Spleen (tissue), 11 donors: Measurements from ENCODE around the gene XRCC3. TPM values are rescaled to one million over a fixed set of nuclear protein-coding genes. Genes with fewer than 3 reads are reported as not detected.

Experiments
- DNase-seq: peaks from one replicate; pipeline ENCODE4 v3.0.0-alpha.2; 2020
- H3K27ac ChIP-seq, 8 donors: fragments of 200-600 bp; sonication (generic) in 7 of 8; 1 replicate in 4 of 8; 2 replicates in 4 of 8; pipeline versions ENCODE4 v1.5.0 to v1.8.0; 2016 to 2021; ENCODE audit warnings: inconsistent platforms in 4 of 8, mild to moderate bottlenecking in 4 of 8, moderate library complexity in 1 of 8
- H3K27me3 ChIP-seq, 7 donors: fragments of 200-600 bp; sonication (generic) in 6 of 7; replicated peaks in 1 of 7; 1 replicate in 4 of 7; 2 replicates in 3 of 7; pipeline versions ENCODE4 v1.5.0 to v1.8.0; 2016 to 2021; ENCODE audit warnings: inconsistent platforms in 3 of 7, mild to moderate bottlenecking in 1 of 7
- H3K36me3 ChIP-seq, 6 donors: fragments of 200-600 bp; sonication (generic) in 5 of 6; 1 replicate in 4 of 6; 2 replicates in 2 of 6; pipeline versions ENCODE4 v1.5.0 to v1.8.0; 2016 to 2021; ENCODE audit warnings: inconsistent platforms in 2 of 6
- H3K4me1 ChIP-seq, 6 donors: fragments of 200-600 bp; sonication (generic) in 5 of 6; 1 replicate in 3 of 6; 2 replicates in 3 of 6; pipeline versions ENCODE4 v1.5.0 to v1.8.0; 2016 to 2021; ENCODE audit warnings: inconsistent platforms in 3 of 6
- H3K4me3 ChIP-seq, 8 donors: fragments of 200-600 bp; sonication (generic) in 7 of 8; 1 replicate in 4 of 8; 2 replicates in 4 of 8; pipeline versions ENCODE4 v1.5.0 to v1.8.0; 2016 to 2021; ENCODE audit warnings: inconsistent platforms in 4 of 8, mild to moderate bottlenecking in 4 of 8, moderate library complexity in 2 of 8
- H3K9me3 ChIP-seq, 8 donors: fragments of 200-600 bp; sonication (generic) in 7 of 8; 1 replicate in 4 of 8; 2 replicates in 4 of 8; pipeline versions ENCODE4 v1.5.0 to v1.8.0; 2016 to 2021; ENCODE audit warnings: inconsistent platforms in 4 of 8
- CTCF ChIP-seq, 11 experiments: fragments of 200-600 bp in 7 of 11; fragments of 450-650 bp in 4 of 11; sonication (generic) in 4 of 11; IDR thresholded peaks in 8 of 11; conservative IDR thresholded peaks in 3 of 11; 1 replicate in 7 of 11; 2 replicates in 4 of 11; pipeline versions ENCODE4 v1.4.0 to v1.8.0; 2016 to 2021; ENCODE audit warnings: antibody characterized with exemption in 11 of 11, inconsistent platforms in 4 of 11, mild to moderate bottlenecking in 1 of 11
- POLR2A ChIP-seq, 3 donors: fragments of 450-650 bp; IDR thresholded peaks; one replicate each; pipeline ENCODE4 v1.5.1; 2017; ENCODE audit warnings: antibody characterized with exemption in 3 of 3, mild to moderate bottlenecking in 1 of 3
- POLR2AphosphoS5 ChIP-seq, 3 donors: sonication (generic); formaldehyde crosslinking; IDR thresholded peaks; one replicate each; pipeline ENCODE4 v1.5.1; 2017; ENCODE audit warnings: antibody characterized with exemption in 3 of 3
- WGBS, 5 donors: extraction: QIAGEN DNeasy Blood & Tissue Kit in 3 of 5; methylation state at CpG; one replicate each; pipeline versions ENCODE4 v1.1.5 to v1.1.7; 2013 to 2018; 5-methylcytosine and 5-hydroxymethylcytosine counted together
- intact Hi-C: fragments of 100-400 bp; cut with DNase I; formaldehyde crosslinking; loops from one replicate; pipeline ENCODE4 v1.15.0; 2023; ENCODE audit warnings: low total_unique reads
- polyA plus RNA-seq, 3 donors: library from polyadenylated mRNA; stranded (reverse); fragments of 200-250 nt; gene quantifications; one replicate each; pipeline ENCODE4 v1.2.1, GENCODE V29; 2013
- total RNA-seq, 7 donors: library from RNA; depleted of rRNA in 3 of 7; stranded (reverse); fragments of >200 nt in 3 of 7; fragmentation: NEBNext Ultra II Directional in 4 of 7; extraction: Animal tissue kit (Norgen Biotek cat#: 25700) in 4 of 7; gene quantifications; one replicate each; pipeline versions ENCODE4 v1.1.0 to v1.2.1, GENCODE V29; 2016 to 2021
- donor health status: healthy with polysubstance abuse.
- donor health status: DM: no; HTN: no; CAD: no; lungs with moderate emphysema.
- donor health status: DM: no; HTN: no; CAD: no.
- donor health status: Bipolar disorder and iron deficiency.
- donor health status: healthy.
- donor health status: DM: no; HTN: no; CAD: no.
- donor health status: DM: yes; HTN: yes; CAD: no.

Gene XRCC3
- total and polyA plus RNA-seq, 10 donors: 5.9 to 20.4 (median 14.3) TPM

- DNase-seq: peak; percentile 19
- H3K4me3 ChIP-seq: no peak overlapping the region
- H3K27me3 ChIP-seq: no peaks in the 10 kb centered on the region
- TF ChIP-seq POLR2A (IDR thresholded peaks at IDR 0.05) (no peak), CTCF (IDR thresholded peaks at IDR 0.05 in 8 of 11, conservative IDR thresholded peaks at IDR 0.05 in 3 of 11) (no peak), POLR2AphosphoS5 (IDR thresholded peaks at IDR 0.05) (no peak)
- H3K4me1 ChIP-seq: peaks cover 6 to 34% (median 19%) of the 10 kb centered on the region in 6 donors
- H3K9me3 ChIP-seq: no peaks in the 10 kb centered on the region
- intact Hi-C loops: no loop called here
- no peak overlapping the region for H3K27ac ChIP-seq
- 83 to 89% (median 87%) methylated on average over 5 of the region's 5 CpGs for WGBS, 5 donors
- H3K36me3 ChIP-seq: peaks cover 0 to 93% (median 15%) of the 10 kb centered on the region in 6 donors
These were observed 30.2 kb upstream of the XRCC3 start for GRCh38 chr14:103745424-103745823.

GRCh38 chr14:103744621-103745395 is 29.6 kb upstream of the XRCC3 start:
- peaks cover 6 to 34% (median 19%) of the 10 kb centered on the region in 6 donors for H3K4me1 ChIP-seq
- WGBS, 5 donors: 76 to 91% (median 86%) methylated on average over 13 to 15 of the region's 15 CpGs

DNA sequence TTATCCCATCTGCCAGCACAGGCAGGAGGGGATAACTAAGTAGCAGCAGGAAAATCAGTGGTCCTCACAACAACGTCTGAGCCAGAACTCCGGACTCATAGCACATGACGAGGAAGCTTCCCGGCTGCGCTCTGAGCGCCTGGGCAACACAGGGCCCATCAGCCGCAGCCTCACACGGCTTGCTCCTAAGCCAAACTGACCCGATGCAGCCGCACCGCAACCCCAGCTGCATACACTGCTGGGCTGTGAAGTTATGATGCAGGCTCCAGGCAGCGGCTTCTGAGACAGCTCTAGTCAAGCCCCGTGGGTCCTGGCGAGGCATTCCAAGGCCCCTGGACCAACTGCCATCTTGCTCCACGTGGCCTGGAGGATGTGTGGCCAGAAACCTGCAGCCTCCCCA is 28.4 kb upstream of the XRCC3 start:
- Histone ChIP-seq H3K4me3 (no peak overlapping the region), H3K9me3 (no peaks in the 10 kb centered on the region), H3K36me3 (peaks cover 0 to 94% (median 22%) of the 10 kb centered on the region in 6 donors), H3K4me1 (peaks cover 6 to 32% (median 18%) of the 10 kb centered on the region in 6 donors), H3K27ac (no peak overlapping the region), H3K27me3 (no peaks in the 10 kb centered on the region)
- intact Hi-C loops: no loop called here
- 79 to 89% (median 88%) methylated on average over 11 to 15 of the region's 15 CpGs; no CpG with 5 or more reads in 1 of the 5 donors for WGBS, 5 donors
- DNase-seq: peak; percentile 72
- TF ChIP-seq POLR2AphosphoS5 (IDR thresholded peaks at IDR 0.05) (peak in 1 of 3 donors; percentile 19), POLR2A (IDR thresholded peaks at IDR 0.05) (no peak)

More at GRCh38 chr14:103744621-103745395, 29.6 kb upstream of the XRCC3 start:
- Histone ChIP-seq H3K4me3 (no peak overlapping the region), H3K9me3 (no peaks in the 10 kb centered on the region), H3K36me3 (peaks cover 0 to 94% (median 18%) of the 10 kb centered on the region in 6 donors), H3K27ac (no peak overlapping the region), H3K27me3 (no peaks in the 10 kb centered on the region)
- TF ChIP-seq CTCF (IDR thresholded peaks at IDR 0.05 in 8 of 11, conservative IDR thresholded peaks at IDR 0.05 in 3 of 11) (no peak), POLR2AphosphoS5 (IDR thresholded peaks at IDR 0.05) (peak in 1 of 3 donors; percentile 10), POLR2A (IDR thresholded peaks at IDR 0.05) (no peak)
- intact Hi-C loops: no loop called here
- DNase-seq: peak; percentile 56

DNA sequence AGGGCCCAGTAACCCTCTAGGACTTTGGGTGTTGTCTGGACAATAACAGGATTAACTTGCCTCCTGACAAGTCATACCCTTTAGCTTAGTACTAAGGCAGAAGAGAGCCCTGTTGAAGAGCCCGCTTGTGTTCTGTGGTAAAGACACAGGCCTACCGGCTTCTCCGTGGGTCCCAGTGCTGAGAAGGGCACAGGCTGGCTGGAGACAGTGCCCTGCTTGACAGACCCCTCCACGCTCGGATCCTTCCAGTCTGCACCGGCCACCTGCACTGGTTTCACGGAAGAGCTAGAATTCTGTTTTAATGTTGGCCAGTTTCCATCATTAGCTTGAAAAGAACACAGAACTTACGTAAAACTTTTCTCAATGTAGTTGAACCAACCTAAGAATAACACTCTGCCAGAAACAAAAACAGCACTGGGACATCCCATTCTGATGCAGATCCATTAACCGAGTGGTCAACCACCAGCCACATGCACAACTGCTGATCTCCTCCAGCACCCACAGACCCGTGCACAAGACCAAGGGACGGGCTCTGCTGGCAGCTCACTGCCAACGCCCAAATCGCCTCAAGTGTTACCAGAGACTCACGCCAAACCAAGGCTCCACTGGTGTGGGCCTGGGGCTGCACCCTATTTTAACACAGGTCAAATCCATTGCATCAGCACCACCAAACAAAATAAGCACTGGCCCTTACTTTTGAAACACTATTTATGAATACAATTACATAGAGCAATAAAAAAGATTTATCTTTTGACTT is 27.4 kb upstream of the XRCC3 start:
- intact Hi-C loops: no loop called here
- Histone ChIP-seq H3K27ac (peak overlapping the region in 3 of 8 donors; percentile 60 to 74 (median 72)), H3K4me3 (no peak overlapping the region), H3K27me3 (no peaks in the 10 kb centered on the region), H3K4me1 (peaks cover 6 to 25% (median 15%) of the 10 kb centered on the region in 6 donors), H3K9me3 (no peaks in the 10 kb centered on the region), H3K36me3 (peaks cover 0 to 94% (median 26%) of the 10 kb centered on the region in 6 donors)
- peak; percentile 66 for DNase-seq
- TF ChIP-seq CTCF (IDR thresholded peaks at IDR 0.05 in 8 of 11, conservative IDR thresholded peaks at IDR 0.05 in 3 of 11) (no peak), POLR2A (IDR thresholded peaks at IDR 0.05) (no peak), POLR2AphosphoS5 (IDR thresholded peaks at IDR 0.05) (no peak)
- 94 to 95% (median 94%) methylated on average over 14 of the region's 14 CpGs for WGBS, 5 donors
